ENCODE measurements around the gene BLMH. TPM values are rescaled to one million over a fixed set of nuclear protein-coding genes. Genes with fewer than 3 reads are reported as not detected.

BLMH gene
- total and polyA plus RNA-seq, 2 donors from 2014 or later = 30.5 to 32.5 TPM

DNA sequence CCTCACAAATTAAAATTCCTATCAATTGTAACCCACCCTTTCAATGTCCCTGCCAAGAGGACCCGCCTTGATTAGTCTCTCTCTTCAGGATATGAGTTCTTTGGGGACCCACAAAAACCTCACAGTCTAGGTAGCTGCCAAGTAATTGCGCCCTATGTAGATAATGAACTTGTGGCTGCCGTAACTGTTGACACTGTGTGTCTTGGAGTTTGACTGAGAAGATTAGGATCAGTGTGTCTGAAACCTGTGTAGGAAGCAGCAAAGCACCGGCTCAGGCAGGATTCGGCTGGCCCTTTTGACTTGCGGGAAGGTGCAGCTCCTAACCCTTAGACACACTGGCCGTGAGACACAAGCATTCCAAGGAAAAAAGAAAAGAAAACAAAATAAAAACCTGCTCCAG lies 38.4 kb downstream of the BLMH start:
- no peaks in the 10 kb centered on the region for H3K9me3 ChIP-seq (ENCODE audit: control insufficient read depth in 2 of 3, insufficient read depth in 1 of 3, low read length in 3 of 3)
- no peak overlapping the region for H3K4me3 ChIP-seq (ENCODE audit: low read length in 3 of 3)
- H3K27me3 ChIP-seq (ENCODE audit: control insufficient read depth, insufficient read depth, low read length) = no peaks in the 10 kb centered on the region
- peaks cover 2 to 19% (median 6%) of the 10 kb centered on the region in 3 donors for H3K36me3 ChIP-seq (ENCODE audit: control insufficient read depth in 2 of 3, insufficient read depth in 3 of 3, low read length in 3 of 3)
- H3K4me1 ChIP-seq (ENCODE audit: control insufficient read depth in 2 of 3, insufficient read depth in 2 of 3, low read depth in 1 of 3, low read length in 3 of 3) = peaks cover 0 to 5% (median 0%) of the 10 kb centered on the region in 3 donors
- FAIRE-seq (no peak), DNase-seq (no peak)
- H3K27ac ChIP-seq (ENCODE audit: low read depth in 2 of 2, low read length in 2 of 2) = peak overlapping the region; percentile 8 to 82
- intact Hi-C loops (cut with DNase I) = no loop called here
- peak overlapping the region in 1 of 3 donors; percentile 59 for H3K9ac ChIP-seq (ENCODE audit: low read length in 3 of 3)
- TF ChIP-seq, protein P1, sequence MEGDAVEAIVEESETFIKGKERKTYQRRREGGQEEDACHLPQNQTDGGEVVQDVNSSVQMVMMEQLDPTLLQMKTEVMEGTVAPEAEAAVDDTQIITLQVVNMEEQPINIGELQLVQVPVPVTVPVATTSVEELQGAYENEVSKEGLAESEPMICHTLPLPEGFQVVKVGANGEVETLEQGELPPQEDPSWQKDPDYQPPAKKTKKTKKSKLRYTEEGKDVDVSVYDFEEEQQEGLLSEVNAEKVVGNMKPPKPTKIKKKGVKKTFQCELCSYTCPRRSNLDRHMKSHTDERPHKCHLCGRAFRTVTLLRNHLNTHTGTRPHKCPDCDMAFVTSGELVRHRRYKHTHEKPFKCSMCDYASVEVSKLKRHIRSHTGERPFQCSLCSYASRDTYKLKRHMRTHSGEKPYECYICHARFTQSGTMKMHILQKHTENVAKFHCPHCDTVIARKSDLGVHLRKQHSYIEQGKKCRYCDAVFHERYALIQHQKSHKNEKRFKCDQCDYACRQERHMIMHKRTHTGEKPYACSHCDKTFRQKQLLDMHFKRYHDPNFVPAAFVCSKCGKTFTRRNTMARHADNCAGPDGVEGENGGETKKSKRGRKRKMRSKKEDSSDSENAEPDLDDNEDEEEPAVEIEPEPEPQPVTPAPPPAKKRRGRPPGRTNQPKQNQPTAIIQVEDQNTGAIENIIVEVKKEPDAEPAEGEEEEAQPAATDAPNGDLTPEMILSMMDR (IDR thresholded peaks at IDR 0.05; ENCODE audit: borderline replicate concordance, extremely low read depth, insufficient read depth) = no peak

DNA sequence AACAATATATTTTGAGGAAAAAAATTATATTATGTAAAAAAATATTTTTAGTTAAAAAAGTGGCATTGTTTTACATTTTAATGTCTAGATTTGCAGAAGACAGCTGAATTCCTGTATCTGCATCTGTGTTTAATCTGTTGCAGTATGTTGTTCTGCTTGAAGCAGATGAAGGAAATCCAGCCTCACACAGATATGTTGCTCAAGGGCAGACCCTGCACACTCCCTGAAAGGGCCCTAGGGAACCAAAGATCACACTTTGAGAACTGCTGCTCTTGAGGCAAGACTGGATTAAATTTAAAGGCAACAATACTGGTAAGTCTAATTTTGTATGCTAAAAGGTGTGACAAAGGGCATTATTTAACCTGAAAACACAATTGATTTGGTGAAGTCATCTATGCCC lies 39.8 kb downstream of the BLMH start:
- Histone ChIP-seq H3K36me3 (ENCODE audit: control insufficient read depth in 2 of 3, insufficient read depth in 3 of 3, low read length in 3 of 3) (peaks cover 2 to 18% (median 10%) of the 10 kb centered on the region in 3 donors), H3K4me3 (ENCODE audit: low read length in 3 of 3) (no peak overlapping the region), H3K27me3 (ENCODE audit: control insufficient read depth, insufficient read depth, low read length) (no peaks in the 10 kb centered on the region), H3K9me3 (ENCODE audit: control insufficient read depth in 2 of 3, insufficient read depth in 1 of 3, low read length in 3 of 3) (no peaks in the 10 kb centered on the region), H3K9ac (ENCODE audit: low read length in 3 of 3) (no peak overlapping the region), H3K27ac (ENCODE audit: low read depth in 2 of 2, low read length in 2 of 2) (no peak overlapping the region), H3K4me1 (ENCODE audit: control insufficient read depth in 2 of 3, insufficient read depth in 2 of 3, low read depth in 1 of 3, low read length in 3 of 3) (peaks cover 0 to 5% (median 0%) of the 10 kb centered on the region in 3 donors)
- DNase-seq (no peak), FAIRE-seq (no peak)
- TF ChIP-seq, protein P1 (IDR thresholded peaks at IDR 0.05; ENCODE audit: borderline replicate concordance, extremely low read depth, insufficient read depth) = no peak
- intact Hi-C loops (cut with DNase I) = no loop called here

DNA sequence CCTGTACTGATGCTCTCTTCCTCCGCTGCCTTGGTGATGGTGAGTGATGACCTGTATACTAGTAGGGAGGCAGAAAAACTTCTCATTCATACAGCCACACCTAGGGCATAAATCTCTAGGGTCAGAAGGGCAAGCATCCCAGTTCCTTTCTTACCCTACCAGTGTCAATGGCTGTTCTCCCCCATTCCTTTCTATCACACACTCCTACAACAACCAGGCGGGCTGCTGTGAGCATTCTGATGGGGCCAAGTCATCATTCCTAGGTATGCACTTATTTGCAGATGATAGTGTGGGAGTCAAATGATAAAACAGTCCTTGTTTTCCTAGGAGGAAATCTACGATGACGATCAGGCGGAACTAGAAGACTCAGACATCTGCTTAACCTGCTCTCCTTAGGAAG lies 42.3 kb downstream of the BLMH start:
- Histone ChIP-seq H3K4me1 (ENCODE audit: control insufficient read depth in 2 of 3, insufficient read depth in 2 of 3, low read depth in 1 of 3, low read length in 3 of 3) (peaks cover 0 to 5% (median 0%) of the 10 kb centered on the region in 3 donors), H3K4me3 (ENCODE audit: low read length in 3 of 3) (no peak overlapping the region), H3K27ac (ENCODE audit: low read depth in 2 of 2, low read length in 2 of 2) (no peak overlapping the region), H3K36me3 (ENCODE audit: control insufficient read depth in 2 of 3, insufficient read depth in 3 of 3, low read length in 3 of 3) (peaks cover 2 to 16% (median 8%) of the 10 kb centered on the region in 3 donors), H3K9me3 (ENCODE audit: control insufficient read depth in 2 of 3, insufficient read depth in 1 of 3, low read length in 3 of 3) (no peaks in the 10 kb centered on the region), H3K27me3 (ENCODE audit: control insufficient read depth, insufficient read depth, low read length) (no peaks in the 10 kb centered on the region), H3K9ac (ENCODE audit: low read length in 3 of 3) (no peak overlapping the region)
- TF ChIP-seq, protein P1 (IDR thresholded peaks at IDR 0.05; ENCODE audit: borderline replicate concordance, extremely low read depth, insufficient read depth) = no peak
- DNase-seq (no peak), FAIRE-seq (no peak)
- intact Hi-C loops (cut with DNase I) = no loop called here

DNA sequence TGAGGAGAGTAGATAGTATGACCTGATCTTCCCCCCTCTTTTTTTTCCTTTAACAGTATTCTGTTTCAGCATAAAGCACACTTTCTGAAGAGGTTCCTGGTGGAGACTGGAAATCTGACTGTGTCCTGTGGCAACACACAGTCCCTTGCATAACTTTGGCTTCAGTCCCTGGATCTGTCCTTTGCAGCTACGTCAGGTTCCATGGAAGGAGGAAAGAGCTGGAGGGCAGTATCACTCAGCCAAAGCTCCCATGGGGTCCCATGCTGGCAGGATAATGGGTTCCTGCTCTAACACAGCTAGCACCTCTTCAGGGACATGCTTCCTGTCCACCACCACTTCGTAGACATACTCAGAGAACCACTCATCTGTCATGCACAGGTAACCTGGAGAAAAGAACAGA lies 43.0 kb downstream of the BLMH start:
- TF ChIP-seq, protein P1 (IDR thresholded peaks at IDR 0.05; ENCODE audit: borderline replicate concordance, extremely low read depth, insufficient read depth) = no peak
- intact Hi-C loops (cut with DNase I) = no loop called here
- FAIRE-seq (no peak), DNase-seq (no peak)
- no peaks in the 10 kb centered on the region for H3K27me3 ChIP-seq (ENCODE audit: control insufficient read depth, insufficient read depth, low read length)
- no peak overlapping the region for H3K9ac ChIP-seq (ENCODE audit: low read length in 3 of 3)
- H3K4me3 ChIP-seq (ENCODE audit: low read length in 3 of 3) = no peak overlapping the region
- H3K36me3 ChIP-seq (ENCODE audit: control insufficient read depth in 2 of 3, insufficient read depth in 3 of 3, low read length in 3 of 3) = peaks cover 2 to 16% (median 8%) of the 10 kb centered on the region in 3 donors
- H3K27ac ChIP-seq (ENCODE audit: low read depth in 2 of 2, low read length in 2 of 2) = no peak overlapping the region
- H3K9me3 ChIP-seq (ENCODE audit: control insufficient read depth in 2 of 3, insufficient read depth in 1 of 3, low read length in 3 of 3) = no peaks in the 10 kb centered on the region
- H3K4me1 ChIP-seq (ENCODE audit: control insufficient read depth in 2 of 3, insufficient read depth in 2 of 3, low read depth in 1 of 3, low read length in 3 of 3) = peaks cover 0 to 5% (median 0%) of the 10 kb centered on the region in 3 donors
